ENCODE data around the gene BCAR3.
A peak's percentile ranks its signal among the peaks of the same experiment; 100 is the strongest.
"Not testable (repeated sequence)": the region's sequence is repeated elsewhere in the genome, so short reads cannot be mapped to it uniquely, and the experiment has no call there.

Gene BCAR3

GRCh38 chr1:93593854-93594602 lies 87.6 kb downstream of the BCAR3 start:
- ATAC-seq, result no peak

GRCh38 chr1:93592551-93592949 lies 89.1 kb downstream of the BCAR3 start:
- ATAC-seq, result no peak

GRCh38 chr1:93591676-93592550 lies 89.7 kb downstream of the BCAR3 start:
- no peak for ATAC-seq

DNA sequence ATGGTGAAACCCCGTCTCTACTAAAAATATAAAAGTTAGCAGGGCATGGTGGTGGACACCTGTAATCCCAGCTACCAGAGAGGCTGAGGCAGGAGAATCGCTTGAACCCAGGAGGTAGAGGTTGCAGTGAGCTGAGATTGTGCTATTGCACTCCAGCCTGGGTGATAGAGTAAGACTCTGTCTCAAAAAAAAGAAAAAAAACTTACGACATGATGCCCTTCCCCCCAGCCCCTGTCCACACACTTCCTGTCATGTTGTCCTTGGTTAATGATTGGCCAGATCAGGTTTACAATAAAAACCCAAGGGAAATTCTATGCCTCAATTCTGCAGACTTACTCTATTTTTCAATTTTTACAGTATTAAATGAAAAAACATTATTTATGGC lies 90.4 kb downstream of the BCAR3 start:
- ATAC-seq, result not testable (repeated sequence)

DNA sequence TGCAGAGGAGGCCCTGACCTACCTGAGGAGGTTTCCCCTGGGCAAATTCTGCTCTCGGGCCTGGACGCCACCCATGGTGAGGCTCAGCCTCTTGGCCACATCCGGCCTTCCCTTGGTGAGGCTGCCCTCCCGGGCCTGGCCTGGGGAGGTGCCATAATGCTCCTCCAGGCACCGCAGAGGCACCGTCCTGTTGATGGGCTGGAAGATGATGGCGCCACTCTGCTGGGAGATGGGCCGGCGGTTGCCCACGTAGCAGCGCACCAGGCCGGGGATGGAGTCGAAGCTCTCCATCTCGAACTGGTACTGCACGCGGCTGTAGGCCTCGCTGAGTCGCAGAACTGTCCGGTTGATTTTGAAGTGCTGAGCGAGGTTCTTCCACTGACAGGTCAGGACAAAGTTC lies 92.7 kb downstream of the BCAR3 start:
- ATAC-seq, result no peak

DNA sequence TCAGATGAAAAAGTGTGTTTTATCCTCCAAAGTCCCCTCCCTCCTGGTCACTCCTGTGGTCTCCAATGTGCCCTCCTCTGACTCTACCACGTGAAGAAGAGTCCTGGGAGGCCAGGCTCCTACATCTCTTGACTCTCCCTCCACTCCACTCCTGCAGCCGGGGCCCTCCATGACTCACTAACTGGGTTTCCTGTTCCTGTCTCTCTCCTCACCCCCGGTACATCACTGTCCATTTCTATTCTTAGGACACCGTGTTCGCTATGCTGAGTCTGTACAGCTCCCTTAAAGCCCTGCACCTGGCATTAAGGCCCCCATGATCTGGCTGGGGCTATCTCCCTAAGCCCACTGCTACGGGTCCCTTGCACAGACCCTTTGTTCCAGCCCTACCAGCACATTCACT lies 93.4 kb downstream of the BCAR3 start:
- ATAC-seq, result peak in 1 of 2 donors; percentile 33

DNA sequence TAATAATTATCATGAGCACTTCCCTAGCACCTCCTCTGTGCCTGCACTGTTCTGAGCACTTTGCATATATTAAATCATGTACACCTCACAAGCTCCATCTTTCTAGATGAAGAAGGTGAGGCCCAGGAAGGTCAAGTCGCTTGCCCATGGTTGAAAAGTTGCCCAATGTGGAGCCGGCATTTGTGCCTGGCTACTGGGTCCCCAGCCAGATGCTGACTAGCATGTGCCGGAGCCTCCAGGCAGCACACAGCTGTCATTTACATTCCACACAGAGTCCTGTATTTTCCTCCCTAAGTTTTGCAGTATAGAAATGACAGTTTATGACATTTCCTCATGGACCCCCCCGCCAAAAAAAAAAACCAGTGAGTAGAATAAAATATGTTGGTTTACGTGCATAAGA lies 94.3 kb downstream of the BCAR3 start:
- ATAC-seq, result no peak

- no peak for ATAC-seq
These were observed 96.3 kb downstream of the BCAR3 start for GRCh38 chr1:93585059-93585966.

GRCh38 chr1:93584261-93585003 lies 97.2 kb downstream of the BCAR3 start:
- ATAC-seq, result no peak

DNA sequence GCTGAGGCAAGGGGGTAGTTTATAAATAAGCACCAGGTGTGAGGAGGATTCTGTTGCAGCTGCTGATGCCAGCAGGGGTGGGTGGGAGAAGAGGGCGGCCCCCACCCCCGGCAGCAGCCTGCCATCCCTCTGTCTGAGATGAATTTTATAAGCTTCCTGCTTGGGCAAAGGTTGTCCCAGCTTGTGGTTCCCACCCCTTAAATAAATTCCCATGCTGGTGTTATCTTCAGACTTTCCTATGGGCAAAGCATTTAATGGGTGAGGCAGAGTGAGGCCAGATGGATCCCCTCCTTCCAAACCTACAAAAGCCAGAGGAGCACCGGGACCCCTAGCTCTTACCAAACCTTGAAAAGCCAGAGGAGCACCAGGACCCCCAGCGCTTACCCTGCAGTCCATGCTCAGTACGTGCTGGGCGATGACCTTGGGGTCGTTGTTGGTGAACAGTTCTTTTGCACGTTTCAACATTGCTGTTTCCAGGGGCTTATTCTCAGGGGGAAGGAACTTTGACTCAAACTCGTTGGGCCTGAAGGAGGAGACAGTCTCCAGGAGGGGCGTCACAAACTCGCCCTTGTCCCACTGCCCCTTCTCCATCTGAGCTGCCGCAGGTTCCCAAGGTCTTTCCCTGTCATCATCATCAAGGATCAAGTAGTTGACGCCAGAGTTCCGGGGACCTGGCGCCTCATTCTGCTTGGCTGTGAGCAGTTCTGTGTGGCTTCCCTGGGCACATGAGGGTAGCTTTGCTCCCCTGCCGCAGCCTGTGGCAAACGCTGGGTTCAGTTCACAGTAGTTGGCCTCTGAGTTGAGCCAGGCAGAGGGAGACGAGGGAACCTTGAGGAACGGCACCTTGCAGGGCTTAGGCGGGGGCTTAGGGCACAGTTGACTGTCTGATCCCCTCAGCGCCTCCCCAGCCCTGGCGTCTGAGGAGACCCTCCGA lies 99.5 kb downstream of the BCAR3 start:
- ATAC-seq, result no peak

GRCh38 chr1:93579891-93580290 lies 101.7 kb downstream of the BCAR3 start:
- ATAC-seq, result no peak

DNA sequence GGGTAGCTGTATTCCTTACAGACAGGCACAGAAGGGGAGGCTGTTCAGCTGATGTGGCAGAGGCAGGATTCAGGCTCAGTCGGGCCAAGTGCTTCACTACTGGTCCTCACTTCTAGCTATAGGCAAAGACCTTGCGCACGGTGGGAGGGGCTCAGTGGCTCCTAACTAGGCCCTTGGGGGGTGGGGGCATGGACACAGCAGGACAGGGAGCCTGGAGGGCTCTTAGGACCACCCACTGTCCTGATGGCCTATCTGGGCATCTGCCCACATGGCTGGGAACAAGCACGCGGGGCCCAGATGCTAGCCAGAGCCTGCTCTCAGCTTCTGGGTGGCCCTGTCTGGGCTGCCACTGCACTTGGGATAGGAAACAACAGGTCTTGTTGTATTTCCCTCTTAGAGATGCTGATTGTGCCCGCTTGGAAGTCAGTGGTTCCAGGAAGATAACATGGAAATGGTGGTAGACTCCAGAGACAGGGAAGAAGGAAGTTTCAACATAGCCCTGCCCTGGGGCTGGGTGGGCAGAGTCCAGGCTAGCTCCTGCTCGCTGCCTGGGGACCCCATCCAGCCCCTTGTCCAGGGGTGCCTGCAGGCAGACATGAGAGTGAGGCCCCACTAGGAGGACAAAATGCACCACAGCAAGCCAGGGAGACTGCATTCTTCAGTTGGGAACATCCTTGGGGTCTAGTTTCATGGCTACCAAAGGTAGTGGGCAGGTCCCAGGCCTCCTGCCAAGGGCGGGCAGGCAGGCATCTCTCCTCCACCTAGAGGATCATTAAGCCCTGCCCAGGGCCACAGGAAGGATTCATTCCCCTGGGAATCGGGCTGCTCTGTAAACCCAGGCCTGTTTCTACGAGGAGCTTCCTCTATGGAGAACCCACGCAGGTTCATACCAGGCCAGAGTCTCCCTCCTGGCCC lies 102.5 kb downstream of the BCAR3 start:
- no peak for ATAC-seq

DNA sequence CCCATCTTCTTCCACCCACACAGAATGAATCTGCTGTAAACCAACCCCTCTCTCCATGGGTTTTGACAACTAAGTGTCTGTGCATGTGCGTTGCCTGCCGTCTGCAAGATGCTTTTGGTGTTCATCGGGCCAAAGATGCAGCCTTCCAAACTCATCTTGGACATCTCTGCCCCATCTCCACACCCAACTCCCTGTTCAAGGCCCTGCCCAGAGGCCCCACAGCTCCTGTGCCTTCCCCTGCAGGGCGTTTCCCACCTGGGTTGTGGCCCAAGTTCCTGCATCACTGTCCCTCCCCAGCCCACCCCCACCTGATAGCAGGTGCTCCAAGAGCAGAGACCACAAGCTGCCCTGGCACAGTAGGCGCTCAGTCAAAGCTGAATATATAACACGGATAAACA lies 103.2 kb downstream of the BCAR3 start:
- no peak for ATAC-seq

DNA sequence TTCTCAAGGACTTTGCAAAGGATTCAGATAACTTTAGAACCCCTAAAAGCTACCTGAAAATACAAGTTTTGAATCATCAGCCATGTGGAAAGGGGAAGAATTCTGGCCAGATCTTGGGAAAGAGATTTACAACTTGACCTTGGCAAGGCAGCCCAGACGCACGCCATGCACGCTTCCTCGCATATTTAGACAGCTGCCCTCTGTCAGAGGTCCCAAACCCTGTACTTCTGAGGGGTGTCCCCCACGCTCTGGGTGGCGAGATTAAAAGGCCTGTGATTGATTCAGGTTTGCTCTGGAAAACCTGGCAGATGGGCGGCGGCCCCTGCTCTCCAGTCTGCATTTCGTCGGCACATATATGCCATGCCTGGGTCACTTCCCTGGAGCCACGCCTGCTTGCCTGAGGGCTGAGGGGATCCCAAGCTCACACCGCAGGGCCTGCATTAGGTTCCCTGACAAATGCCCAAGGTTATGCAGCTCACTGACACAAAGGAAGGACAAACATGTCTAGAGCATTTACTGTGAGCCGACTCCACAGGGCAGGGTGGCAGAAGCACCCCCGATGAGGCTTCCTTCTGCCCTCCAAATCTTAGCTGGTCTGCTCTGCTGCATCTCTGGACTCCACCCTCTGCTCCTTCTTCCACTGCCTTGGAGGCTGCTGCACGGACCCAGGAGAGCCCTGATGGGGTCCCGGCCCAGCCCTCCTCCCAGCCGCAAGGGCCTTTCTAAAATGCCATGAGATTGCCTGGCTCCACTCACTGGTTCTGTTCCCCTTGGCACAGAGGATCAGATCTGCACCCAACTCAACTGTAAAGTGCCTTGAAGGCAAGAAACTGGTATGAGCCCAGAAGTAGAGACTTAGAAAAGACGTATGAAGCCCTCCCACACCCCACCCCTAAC lies 103.9 kb downstream of the BCAR3 start:
- no peak for ATAC-seq

DNA sequence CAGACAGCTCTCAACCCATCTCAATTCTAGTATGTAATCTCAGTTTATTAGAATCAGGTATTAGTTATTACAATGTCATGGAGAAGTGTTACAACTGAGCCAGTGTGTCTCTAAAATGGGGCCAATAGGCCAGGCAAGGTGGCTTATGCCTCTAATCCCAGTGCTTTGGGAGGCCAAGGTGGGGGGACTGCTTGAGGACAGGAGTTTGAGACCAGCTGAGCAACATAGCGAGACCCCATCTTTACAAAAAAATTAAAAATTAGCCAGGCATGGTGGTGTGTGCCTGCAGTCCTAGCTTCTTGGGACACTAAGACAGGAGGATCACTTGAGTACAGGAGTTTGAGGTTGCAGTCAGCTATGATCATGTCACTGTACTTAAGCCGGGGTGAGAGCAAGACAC lies 104.9 kb downstream of the BCAR3 start:
- ATAC-seq, result no peak

DNA sequence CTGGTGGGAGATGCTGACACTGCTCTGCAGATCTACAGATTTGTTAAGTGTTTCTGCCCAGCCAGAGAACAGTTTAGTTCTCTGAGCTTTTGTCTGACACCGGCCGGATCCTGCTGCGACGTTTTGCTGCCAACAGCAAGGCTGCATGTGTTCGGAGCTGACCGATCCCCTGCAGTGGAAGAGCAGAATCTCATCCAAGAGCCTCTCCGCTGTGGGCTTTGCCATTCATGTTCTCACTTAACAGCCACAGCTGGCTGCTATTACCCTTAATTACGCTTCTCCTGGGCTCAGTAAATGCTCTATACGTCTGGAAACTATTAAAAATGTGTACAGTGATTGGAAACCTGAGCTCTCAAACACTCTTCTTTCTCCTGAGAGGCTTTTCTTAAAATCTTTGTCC lies 105.3 kb downstream of the BCAR3 start:
- ATAC-seq, result no peak

GRCh38 chr1:93575621-93576284 lies 105.9 kb downstream of the BCAR3 start:
- no peak for ATAC-seq

DNA sequence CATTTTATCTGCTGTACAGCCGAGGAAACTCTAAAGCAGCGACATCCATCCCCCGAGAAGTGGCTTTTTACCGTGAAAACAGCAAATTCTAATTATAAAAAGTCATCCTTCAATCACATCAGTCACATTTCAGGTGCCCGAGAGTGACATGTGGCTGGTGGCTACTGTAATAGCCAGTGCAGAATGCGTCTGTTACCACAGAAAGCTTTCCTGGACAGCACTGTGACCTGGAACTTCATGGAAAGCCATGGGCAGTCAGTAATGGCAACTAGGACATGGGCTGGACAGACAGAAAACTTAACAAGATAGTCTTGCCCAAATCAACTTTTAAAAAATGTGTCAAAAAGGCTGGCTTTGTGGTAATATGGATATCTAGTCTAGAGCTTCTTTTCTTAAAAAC lies 106.6 kb downstream of the BCAR3 start:
- no peak for ATAC-seq

Data from activated CD4-positive, CD25-positive, alpha-beta regulatory T cell treated with anti-CD3 and anti-CD28 coated beads, Interleukin-2, amount 50 U/mL, for 24 hours (primary cell).